Measurements from ENCODE around the gene NXPH4. TPM values are rescaled to one million over a fixed set of nuclear protein-coding genes. Genes with fewer than 3 reads are reported as not detected.

NXPH4 gene
- total RNA-seq, 1 experiment from 2014 or later, result 92.7 TPM

DNA sequence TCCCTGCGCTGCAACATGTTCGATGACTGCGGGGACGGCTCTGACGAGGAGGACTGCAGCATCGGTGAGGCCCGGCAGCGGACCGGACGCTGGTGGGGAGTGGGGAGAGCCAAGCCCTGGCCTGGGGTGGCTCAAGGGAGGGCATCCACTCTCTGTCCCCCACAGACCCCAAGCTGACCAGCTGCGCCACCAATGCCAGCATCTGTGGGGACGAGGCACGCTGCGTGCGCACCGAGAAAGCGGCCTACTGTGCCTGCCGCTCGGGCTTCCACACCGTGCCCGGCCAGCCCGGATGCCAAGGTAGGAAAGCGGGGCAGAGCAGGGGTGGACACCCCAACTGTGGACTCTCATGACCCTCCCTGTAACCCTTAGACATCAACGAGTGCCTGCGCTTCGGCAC lies 11.4 kb upstream of the NXPH4 start:
- DNase-seq, result no peak
- H3K36me3 ChIP-seq, result peaks cover 20% of the 10 kb centered on the region
- no peaks in the 10 kb centered on the region for H3K9me3 ChIP-seq (replicated peaks)
- H3K4me3 ChIP-seq, result no peak overlapping the region
- no peak overlapping the region for H3K27ac ChIP-seq
- no peaks in the 10 kb centered on the region for H3K27me3 ChIP-seq
- H3K4me1 ChIP-seq, result no peaks in the 10 kb centered on the region

DNA sequence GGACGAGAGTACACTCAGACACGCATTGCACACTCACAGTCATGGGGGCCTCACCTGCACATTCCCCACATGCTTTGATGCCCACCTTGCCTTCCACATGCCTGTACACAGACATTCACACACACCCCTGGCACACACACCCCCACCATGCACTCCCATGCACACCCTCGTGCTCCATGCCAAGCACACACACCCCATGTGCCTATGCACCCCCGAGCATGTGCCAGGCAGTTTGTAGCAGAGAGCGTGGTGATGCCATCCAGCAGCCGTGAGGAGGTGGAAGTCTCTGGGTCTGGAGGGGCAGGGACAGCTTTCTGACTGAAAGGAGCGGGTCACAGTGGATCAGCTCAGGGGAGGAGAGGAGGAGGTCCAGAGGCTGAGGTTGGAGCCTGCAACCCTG lies 10.7 kb upstream of the NXPH4 start:
- H3K9me3 ChIP-seq (replicated peaks), result no peaks in the 10 kb centered on the region
- no peaks in the 10 kb centered on the region for H3K4me1 ChIP-seq
- no peaks in the 10 kb centered on the region for H3K27me3 ChIP-seq
- no peak overlapping the region for H3K27ac ChIP-seq
- no peak overlapping the region for H3K4me3 ChIP-seq
- H3K36me3 ChIP-seq, result peaks cover 20% of the 10 kb centered on the region
- DNase-seq, result no peak

DNA sequence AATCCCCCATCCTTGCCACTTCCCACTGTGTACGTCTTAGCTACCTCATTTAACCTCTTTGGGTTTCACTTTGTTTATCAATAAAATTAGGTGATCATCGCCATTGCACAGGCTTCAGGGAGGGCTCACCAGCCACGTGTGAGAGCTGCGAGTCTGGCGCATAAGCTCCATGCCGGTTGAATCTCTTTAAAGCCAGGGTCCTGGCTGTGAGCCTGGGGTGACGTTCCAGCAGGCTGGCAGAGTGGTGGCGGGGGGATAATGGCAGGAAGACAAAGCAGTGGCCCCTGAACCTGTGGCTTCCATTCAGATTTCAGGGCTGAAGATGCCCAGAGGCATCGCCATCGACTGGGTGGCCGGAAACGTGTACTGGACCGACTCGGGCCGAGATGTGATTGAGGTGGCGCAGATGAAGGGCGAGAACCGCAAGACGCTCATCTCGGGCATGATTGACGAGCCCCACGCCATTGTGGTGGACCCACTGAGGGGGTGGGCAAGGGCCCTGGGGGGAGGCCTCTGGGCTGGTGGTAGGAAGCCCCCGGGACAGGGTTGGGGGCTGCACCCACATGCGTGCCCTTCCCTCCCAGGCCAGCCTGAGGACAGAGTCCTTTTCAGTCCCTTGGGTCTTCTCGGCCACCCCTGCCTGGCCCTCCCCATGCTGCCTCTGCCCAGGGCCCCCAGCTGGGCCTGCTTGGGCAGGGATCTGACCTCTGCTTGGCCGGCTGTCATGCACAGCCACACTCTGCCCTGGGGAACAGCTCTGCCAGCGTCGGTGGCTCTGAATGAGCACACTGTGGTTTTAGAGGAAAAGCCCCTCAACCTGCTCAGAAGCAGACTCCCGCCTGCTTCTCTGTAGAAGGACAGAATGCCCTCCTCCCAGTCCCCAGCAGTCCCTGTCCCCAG lies 8.6 kb upstream of the NXPH4 start:
- no peak for DNase-seq

DNA sequence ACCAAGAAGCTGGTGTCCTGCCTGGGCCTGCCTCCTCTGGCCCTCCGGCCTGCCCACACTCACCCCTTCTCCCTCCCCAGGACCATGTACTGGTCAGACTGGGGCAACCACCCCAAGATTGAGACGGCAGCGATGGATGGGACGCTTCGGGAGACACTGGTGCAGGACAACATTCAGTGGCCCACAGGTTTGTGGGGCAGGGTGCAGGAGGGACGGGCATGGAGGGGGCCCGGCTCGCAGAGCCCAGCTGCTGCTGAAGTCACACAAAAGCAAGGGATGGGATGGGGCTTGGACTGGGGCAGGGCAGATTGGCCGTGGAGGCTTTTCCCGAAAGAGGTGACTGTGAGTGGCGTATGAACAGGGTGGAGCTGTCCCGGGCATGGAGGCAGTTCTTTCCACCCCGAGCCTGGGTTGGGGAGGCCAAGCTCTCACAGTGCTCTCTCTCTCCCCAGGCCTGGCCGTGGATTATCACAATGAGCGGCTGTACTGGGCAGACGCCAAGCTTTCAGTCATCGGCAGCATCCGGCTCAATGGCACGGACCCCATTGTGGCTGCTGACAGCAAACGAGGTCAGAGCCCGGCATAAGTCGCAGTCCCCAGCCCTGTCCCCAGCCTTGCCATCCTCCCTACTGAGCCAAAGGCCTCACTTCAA lies 7.8 kb upstream of the NXPH4 start:
- H3K4me1 ChIP-seq, result peaks cover 4% of the 10 kb centered on the region

More for the DNA sequence above, 8.6 kb upstream of the NXPH4 start:
- H3K27me3 ChIP-seq, result no peaks in the 10 kb centered on the region
- no peaks in the 10 kb centered on the region for H3K4me1 ChIP-seq
- H3K4me3 ChIP-seq, result no peak overlapping the region
- H3K9me3 ChIP-seq (replicated peaks), result no peaks in the 10 kb centered on the region
- peaks cover 16% of the 10 kb centered on the region for H3K36me3 ChIP-seq
- H3K27ac ChIP-seq, result no peak overlapping the region

DNA sequence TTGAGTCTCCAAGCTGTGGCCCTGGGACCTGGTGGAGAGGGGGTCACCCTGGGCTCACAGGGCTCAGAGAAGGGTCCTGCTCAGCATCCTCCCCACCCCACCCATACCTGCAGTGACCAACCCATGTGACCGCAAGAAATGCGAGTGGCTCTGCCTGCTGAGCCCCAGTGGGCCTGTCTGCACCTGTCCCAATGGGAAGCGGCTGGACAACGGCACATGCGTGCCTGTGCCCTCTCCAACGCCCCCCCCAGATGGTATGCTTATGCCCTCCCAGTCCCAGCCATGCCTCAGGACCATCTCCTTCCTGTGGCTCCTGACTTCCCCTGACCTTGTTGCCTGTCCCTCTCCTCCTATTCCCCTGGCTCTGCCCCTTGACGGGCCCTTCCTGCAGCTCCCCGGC lies 6.7 kb upstream of the NXPH4 start:
- Histone ChIP-seq H3K4me3 (no peak overlapping the region), H3K9me3 (replicated peaks) (no peaks in the 10 kb centered on the region), H3K36me3 (peaks cover 9% of the 10 kb centered on the region; the same call in 1 of the 2 replicates), H3K27ac (no peak overlapping the region), H3K4me1 (peaks cover 11% of the 10 kb centered on the region), H3K27me3 (no peaks in the 10 kb centered on the region)
- DNase-seq, result no peak

More for the DNA sequence above, 7.8 kb upstream of the NXPH4 start:
- peak in 1 of 2 experiments; percentile 54 for DNase-seq
- H3K27ac ChIP-seq, result no peak overlapping the region
- H3K4me3 ChIP-seq, result no peak overlapping the region
- peaks cover 9% of the 10 kb centered on the region for H3K36me3 ChIP-seq
- no peaks in the 10 kb centered on the region for H3K27me3 ChIP-seq
- H3K9me3 ChIP-seq (replicated peaks), result no peaks in the 10 kb centered on the region

DNA sequence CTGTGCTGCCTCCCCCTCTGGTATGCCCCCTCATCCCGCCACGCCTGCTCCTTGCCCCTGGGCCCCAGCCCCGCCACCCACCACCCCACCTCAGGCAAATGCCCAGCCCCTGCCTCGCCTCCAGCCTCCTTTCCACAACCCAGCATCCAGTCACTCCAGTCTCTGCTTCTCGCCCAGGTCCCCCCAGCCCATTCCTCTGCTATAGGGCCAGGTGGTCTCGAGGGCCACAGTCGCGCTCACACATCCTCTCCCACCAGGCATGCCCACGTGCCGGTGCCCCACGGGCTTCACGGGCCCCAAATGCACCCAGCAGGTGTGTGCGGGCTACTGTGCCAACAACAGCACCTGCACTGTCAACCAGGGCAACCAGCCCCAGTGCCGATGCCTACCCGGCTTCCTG lies 6.1 kb upstream of the NXPH4 start:
- Histone ChIP-seq H3K9me3 (replicated peaks) (no peaks in the 10 kb centered on the region), H3K4me3 (no peak overlapping the region), H3K4me1 (peaks cover 17% of the 10 kb centered on the region), H3K27ac (no peak overlapping the region), H3K27me3 (no peaks in the 10 kb centered on the region; the same call in 1 of the 2 replicates), H3K36me3 (peaks cover 8% of the 10 kb centered on the region; the same call in 1 of the 2 replicates)
- DNase-seq, result no peak

DNA sequence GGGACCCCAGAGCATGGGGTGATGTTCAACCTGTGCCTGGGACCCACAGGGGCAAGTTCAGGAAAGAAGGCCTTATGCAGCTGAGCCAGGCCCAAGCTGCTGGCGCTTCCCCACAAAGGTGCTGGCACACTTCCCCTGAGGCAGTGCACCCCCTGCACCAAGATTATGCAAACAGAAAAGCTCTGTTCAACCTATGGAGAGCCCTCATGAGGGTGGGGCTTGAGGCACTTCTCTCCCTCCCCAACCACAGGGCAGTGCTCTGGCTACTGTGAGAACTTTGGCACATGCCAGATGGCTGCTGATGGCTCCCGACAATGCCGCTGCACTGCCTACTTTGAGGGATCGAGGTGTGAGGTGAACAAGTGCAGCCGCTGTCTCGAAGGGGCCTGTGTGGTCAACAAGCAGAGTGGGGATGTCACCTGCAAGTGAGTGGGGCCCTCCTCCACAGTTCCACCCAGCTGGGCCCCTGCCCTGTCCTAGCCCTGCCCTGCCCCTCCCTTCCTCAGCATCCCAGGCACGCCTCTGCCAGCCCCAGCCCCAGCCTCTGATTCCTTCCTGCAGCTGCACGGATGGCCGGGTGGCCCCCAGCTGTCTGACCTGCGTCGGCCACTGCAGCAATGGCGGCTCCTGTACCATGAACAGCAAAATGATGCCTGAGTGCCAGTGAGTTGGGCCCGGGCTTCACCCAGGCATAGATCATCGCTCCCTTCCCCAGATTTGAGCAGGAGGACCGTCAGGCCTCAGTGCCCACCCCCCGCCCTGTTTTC lies 5.5 kb upstream of the NXPH4 start:
- H3K27me3 ChIP-seq, result no peaks in the 10 kb centered on the region; the same call in 1 of the 2 replicates
- no peaks in the 10 kb centered on the region for H3K9me3 ChIP-seq (replicated peaks)
- H3K36me3 ChIP-seq, result 0 out of 2 replicates have a peak, but pooled peaks cover 2% of the 10 kb centered on the region
- no peak for DNase-seq
- no peak overlapping the region for H3K4me3 ChIP-seq
- peaks cover 23% of the 10 kb centered on the region for H3K4me1 ChIP-seq
- H3K27ac ChIP-seq, result no peak overlapping the region

DNA sequence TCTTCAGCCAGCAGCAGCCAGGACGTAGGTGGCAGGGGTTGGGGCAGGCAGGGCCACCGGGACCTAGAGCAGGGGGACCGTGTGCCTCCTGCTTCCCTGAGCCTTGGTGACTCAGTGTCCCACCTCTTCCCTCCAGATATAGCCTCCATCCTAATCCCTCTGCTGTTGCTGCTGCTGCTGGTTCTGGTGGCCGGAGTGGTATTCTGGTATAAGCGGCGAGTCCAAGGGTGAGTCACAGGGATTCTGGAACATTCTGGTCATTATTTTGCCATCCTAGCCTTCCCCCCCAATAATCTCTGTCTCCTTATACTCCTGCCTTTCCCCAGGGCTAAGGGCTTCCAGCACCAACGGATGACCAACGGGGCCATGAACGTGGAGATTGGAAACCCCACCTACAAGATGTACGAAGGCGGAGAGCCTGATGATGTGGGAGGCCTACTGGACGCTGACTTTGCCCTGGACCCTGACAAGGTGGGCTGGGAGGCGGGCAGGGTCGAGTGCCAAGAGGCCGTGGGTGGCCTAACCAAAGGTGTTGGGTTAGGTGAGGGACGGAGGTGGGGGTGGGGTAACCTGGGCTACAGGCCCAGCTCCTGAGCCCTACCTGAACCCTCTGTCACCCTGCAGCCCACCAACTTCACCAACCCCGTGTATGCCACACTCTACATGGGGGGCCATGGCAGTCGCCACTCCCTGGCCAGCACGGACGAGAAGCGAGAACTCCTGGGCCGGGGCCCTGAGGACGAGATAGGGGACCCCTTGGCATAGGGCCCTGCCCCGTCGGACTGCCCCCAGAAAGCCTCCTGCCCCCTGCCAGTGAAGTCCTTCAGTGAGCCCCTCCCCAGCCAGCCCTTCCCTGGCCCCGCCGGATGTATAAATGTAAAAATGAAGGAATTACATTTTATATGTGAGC lies 4.5 kb upstream of the NXPH4 start:
- Histone ChIP-seq H3K36me3 (no peaks in the 10 kb centered on the region), H3K4me1 (peaks cover 23% of the 10 kb centered on the region), H3K4me3 (no peak overlapping the region), H3K27me3 (no peaks in the 10 kb centered on the region; the same call in 1 of the 2 replicates), H3K27ac (no peak overlapping the region), H3K9me3 (replicated peaks) (no peaks in the 10 kb centered on the region)
- DNase-seq, result no peak

DNA sequence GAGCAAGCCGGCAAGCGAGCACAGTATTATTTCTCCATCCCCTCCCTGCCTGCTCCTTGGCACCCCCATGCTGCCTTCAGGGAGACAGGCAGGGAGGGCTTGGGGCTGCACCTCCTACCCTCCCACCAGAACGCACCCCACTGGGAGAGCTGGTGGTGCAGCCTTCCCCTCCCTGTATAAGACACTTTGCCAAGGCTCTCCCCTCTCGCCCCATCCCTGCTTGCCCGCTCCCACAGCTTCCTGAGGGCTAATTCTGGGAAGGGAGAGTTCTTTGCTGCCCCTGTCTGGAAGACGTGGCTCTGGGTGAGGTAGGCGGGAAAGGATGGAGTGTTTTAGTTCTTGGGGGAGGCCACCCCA lies 3.9 kb upstream of the NXPH4 start:
- Histone ChIP-seq H3K27me3 (peaks cover 4% of the 10 kb centered on the region), H3K36me3 (no peaks in the 10 kb centered on the region), H3K27ac (no peak overlapping the region), H3K4me1 (peaks cover 28% of the 10 kb centered on the region), H3K9me3 (replicated peaks) (no peaks in the 10 kb centered on the region), H3K4me3 (no peak overlapping the region)
- DNase-seq, result no peak

DNA sequence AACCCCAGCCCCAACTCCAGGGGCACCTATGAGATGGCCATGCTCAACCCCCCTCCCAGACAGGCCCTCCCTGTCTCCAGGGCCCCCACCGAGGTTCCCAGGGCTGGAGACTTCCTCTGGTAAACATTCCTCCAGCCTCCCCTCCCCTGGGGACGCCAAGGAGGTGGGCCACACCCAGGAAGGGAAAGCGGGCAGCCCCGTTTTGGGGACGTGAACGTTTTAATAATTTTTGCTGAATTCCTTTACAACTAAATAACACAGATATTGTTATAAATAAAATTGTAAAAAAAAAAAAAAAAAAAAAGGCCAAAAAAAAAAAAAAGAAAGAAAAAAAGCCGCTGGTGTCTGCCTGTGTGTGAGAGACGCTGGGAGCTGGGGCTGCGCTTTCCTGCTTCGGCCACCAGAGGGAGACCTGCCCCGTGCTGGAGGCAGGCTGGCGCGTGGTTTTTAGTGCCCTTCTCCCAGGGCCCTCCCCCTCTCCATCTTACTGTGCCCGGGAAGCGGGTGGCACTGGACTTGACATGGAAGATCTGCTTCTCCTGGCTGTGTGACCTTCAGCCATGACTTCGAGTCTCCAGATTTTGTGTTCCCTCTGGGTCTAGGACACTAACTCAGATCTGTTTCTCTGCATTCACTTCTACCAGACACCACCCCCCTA lies 3.4 kb upstream of the NXPH4 start:
- Histone ChIP-seq H3K9me3 (replicated peaks) (no peaks in the 10 kb centered on the region), H3K36me3 (no peaks in the 10 kb centered on the region), H3K4me1 (peaks cover 33% of the 10 kb centered on the region), H3K27me3 (peaks cover 9% of the 10 kb centered on the region), H3K27ac (no peak overlapping the region), H3K4me3 (no peak overlapping the region)
- DNase-seq, result peak; percentile 100

DNA sequence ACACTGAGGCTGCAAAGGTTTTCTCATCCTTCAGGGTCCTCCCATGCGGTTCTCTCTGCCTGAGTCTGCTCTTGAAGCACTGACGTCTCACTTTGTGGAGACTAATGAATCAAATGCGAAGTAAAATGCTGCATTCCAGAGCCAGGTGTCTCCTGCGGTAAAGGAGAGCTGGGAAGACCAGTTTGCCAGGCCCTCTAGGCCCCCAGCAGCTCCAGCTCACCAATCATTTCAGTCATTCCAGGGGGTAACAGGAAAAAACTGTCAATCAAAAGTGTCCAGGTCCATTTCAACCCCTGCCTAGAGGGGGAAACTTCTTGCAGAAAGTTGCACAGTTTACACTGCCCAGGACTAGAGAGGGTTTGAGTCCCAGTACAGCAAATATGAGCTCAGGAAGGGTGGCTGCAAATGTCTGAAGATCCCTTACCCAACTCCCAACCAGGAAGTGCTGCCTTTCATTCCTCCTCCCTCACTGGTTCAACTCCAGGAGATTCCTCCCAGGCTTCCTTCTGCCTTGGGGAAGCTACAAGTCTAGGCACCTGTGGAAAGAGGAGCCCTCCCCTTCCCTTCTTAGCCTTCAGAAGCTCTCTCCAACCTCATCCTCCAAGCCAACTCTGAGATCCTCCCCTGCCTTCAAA lies 2.7 kb upstream of the NXPH4 start:
- no peaks in the 10 kb centered on the region for H3K9me3 ChIP-seq (replicated peaks)
- no peak overlapping the region for H3K27ac ChIP-seq
- H3K4me3 ChIP-seq, result no peak overlapping the region
- H3K27me3 ChIP-seq, result peaks cover 11% of the 10 kb centered on the region
- peaks cover 39% of the 10 kb centered on the region for H3K4me1 ChIP-seq
- DNase-seq, result no peak
- no peaks in the 10 kb centered on the region for H3K36me3 ChIP-seq

DNA sequence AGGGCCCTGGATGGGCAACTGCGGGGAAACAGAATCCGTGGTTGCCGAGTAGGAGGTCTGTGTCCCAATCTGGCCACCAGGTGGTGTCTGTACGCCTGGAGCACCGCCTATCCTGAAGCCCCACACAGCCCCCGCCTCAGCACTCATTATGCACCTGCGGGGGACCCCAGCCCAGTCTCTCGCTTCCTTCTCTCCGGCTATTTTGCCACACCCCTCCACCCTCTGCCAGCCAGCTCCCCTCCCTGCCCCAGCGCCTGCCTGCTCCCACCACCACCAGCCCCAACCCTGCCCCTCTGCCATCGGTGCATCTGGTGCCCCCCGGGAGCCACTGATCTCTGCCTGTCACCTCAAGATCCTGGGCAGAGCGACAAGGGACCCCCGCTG lies 2.2 kb upstream of the NXPH4 start:
- H3K4me3 ChIP-seq, result no peak overlapping the region
- peak; percentile 99 to 100 for DNase-seq
- H3K27ac ChIP-seq, result no peak overlapping the region
- H3K36me3 ChIP-seq, result no peaks in the 10 kb centered on the region
- no peaks in the 10 kb centered on the region for H3K9me3 ChIP-seq (replicated peaks)
- peaks cover 39% of the 10 kb centered on the region for H3K4me1 ChIP-seq
- peaks cover 13% of the 10 kb centered on the region for H3K27me3 ChIP-seq

DNA sequence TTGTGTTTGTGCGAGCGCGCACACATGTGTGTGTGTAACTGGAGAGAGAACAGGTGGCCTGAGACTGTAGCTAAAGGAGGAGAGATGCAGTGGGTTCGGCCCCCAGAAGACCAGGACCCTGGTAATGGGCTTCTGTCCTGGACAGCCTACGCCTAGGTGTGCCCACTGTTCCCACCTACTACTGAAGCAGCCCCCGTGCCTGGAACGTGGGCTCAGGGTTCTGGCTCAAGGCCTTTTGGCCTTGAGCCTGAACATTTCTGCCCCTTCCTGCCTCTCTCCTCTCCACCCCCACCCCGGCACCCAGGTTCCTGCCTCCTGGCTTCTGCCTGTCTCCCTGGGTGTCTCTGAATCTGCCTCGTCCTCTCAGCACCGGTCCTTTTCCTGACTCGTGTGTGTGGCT lies 1.5 kb upstream of the NXPH4 start:
- peak in 1 of 2 experiments; percentile 76 for DNase-seq
- Histone ChIP-seq H3K4me3 (no peak overlapping the region), H3K36me3 (no peaks in the 10 kb centered on the region), H3K27me3 (peaks cover 16% of the 10 kb centered on the region), H3K9me3 (replicated peaks) (no peaks in the 10 kb centered on the region), H3K4me1 (peaks cover 39% of the 10 kb centered on the region), H3K27ac (no peak overlapping the region)

Data from SJCRH30 (cell line).